A673 (cell line): Measurements from ENCODE around the gene DCLK2. TPM values are rescaled to one million over a fixed set of nuclear protein-coding genes. Genes with fewer than 3 reads are reported as not detected.
A peak's percentile ranks its signal among the peaks of the same experiment; 100 is the strongest.

Experiments used
- BruUV-seq: library from RNA; stranded (reverse); fragments of 400-500 nt; replicated peaks from 2 replicates; lab custom pipeline; 2021; lab: Mats Ljungman, UMichigan
- CTCF ChIA-PET: fragments of 300-600 bp; sonication (Branson Sonifier 250); formaldehyde crosslinking; loops from one replicate; lab custom pipeline; 2022; ENCODE audit warnings: antibody characterized with exemption; lab: Charles Lee
- POLR2A ChIA-PET: fragments of 300-600 bp; sonication (Branson Sonifier 250); formaldehyde crosslinking; loops from one replicate; lab custom pipeline; 2022; ENCODE audit warnings: antibody characterized with exemption; ENCODE audit not compliant: low non-redundant PET; lab: Charles Lee
- DNase-seq: peaks from one replicate; pipeline ENCODE4 v3.0.0-alpha.2; 2015; ENCODE audit warnings: low spot score
- H3K27ac ChIP-seq: fragments of 200-600 bp; sonication (generic); 2 replicates; pipeline ENCODE4 v1.5.1; 2016; ENCODE audit warnings: mixed run types, low read depth, mild to moderate bottlenecking, mixed read lengths, antibody characterized with exemption, low read length; ENCODE audit not compliant: poor library complexity, severe bottlenecking
- H3K27me3 ChIP-seq: fragments of 200-600 bp; sonication (generic); replicated peaks from 2 replicates; pipeline ENCODE4 v1.6.1; 2017; ENCODE audit warnings: mixed run types, low read depth, mild to moderate bottlenecking, mixed read lengths, antibody characterized with exemption, low read length; ENCODE audit not compliant: insufficient read depth, poor library complexity
- H3K36me3 ChIP-seq: fragments of 200-600 bp; sonication (generic); 2 replicates; pipeline ENCODE4 v1.6.1; 2016; ENCODE audit warnings: mixed run types, mild to moderate bottlenecking, mixed read lengths, antibody characterized with exemption, low read length; ENCODE audit not compliant: insufficient read depth, poor library complexity, severe bottlenecking
- H3K4me1 ChIP-seq: fragments of 200-600 bp; sonication (generic); 2 replicates; pipeline ENCODE4 v1.6.1; 2017; ENCODE audit warnings: mixed run types, mild to moderate bottlenecking, mixed read lengths, antibody characterized with exemption, low read length; ENCODE audit not compliant: insufficient read depth, poor library complexity, severe bottlenecking
- H3K4me3 ChIP-seq: fragments of 200-600 bp; sonication (generic); 2 replicates; pipeline ENCODE4 v1.5.1; 2016; ENCODE audit warnings: low read depth, mixed run types, mild to moderate bottlenecking, mixed read lengths, low read length; ENCODE audit not compliant: poor library complexity, severe bottlenecking
- H3K9me3 ChIP-seq: fragments of 200-600 bp; sonication (generic); 2 replicates; pipeline ENCODE4 v1.6.1; 2016; ENCODE audit warnings: mixed run types, low read depth, mild to moderate bottlenecking, mixed read lengths, antibody characterized with exemption, low read length; ENCODE audit not compliant: poor library complexity, severe bottlenecking
- CTCF ChIP-seq: fragments of 300-800, 200-600 bp; sonication (generic); conservative IDR thresholded peaks from 2 replicates; pipeline ENCODE4 v1.5.1; 2017; ENCODE audit warnings: low read depth, mild to moderate bottlenecking, antibody characterized with exemption, low read length, moderate library complexity, mixed read lengths
- EZH2 ChIP-seq: fragments of 200-600 bp; sonication (generic); IDR thresholded peaks from 2 replicates; pipeline ENCODE4 v1.6.1; 2017; ENCODE audit warnings: borderline replicate concordance, low read depth, mild to moderate bottlenecking, mixed read lengths, antibody characterized with exemption, low read length; ENCODE audit not compliant: poor library complexity, severe bottlenecking
- intact Hi-C: fragments of 100-400 bp; cut with micrococcal nuclease; formaldehyde crosslinking; loops from one replicate; pipeline ENCODE4 v1.10.0; 2022; ENCODE audit not compliant: unreplicated experiment
- total RNA-seq: library from RNA; stranded (reverse); gene quantifications from 2 replicates; pipeline ENCODE4 v1.2.3, GENCODE V29; 2021

Gene DCLK2
- total RNA-seq, 1 experiment from 2014 or later = 4.9 TPM

DNA sequence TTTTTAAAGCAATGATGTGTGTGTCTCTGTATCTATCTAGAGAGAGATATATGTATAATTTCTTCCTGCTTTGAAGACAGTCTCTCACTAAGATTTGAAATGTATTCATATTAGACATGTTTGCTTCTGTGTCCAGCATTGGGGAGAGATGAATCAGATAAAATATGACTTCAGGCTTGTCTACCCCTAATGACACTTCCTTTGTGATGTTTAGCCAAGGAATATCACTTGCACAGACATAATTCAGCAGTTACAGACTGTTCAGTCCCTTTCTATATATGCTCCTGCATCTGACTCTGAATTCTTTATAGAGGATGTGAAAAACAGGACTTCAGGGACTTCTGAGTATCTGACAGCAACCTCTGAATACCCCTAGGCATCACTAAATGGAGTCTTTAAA is 158.4 kb downstream of the DCLK2 start:
- DNase-seq = no peak
- POLR2A ChIA-PET = no interaction called here
- H3K4me3 ChIP-seq = no peak overlapping the region

GRCh38 chr4:150237110-150237872 is 159.0 kb downstream of the DCLK2 start:
- H3K27ac ChIP-seq = no peak overlapping the region
- TF ChIP-seq CTCF = no peak
- TF ChIP-seq EZH2 = no peak
- DNase-seq = peak; percentile 51
- no peaks in the 10 kb centered on the region for H3K36me3 ChIP-seq
- BruUV-seq = no TSS peak
- intact Hi-C loops = no loop called here
- POLR2A ChIA-PET = no interaction called here
- CTCF ChIA-PET = no interaction called here
- H3K4me1 ChIP-seq = peaks cover 18% of the 10 kb centered on the region
- H3K9me3 ChIP-seq = no peaks in the 10 kb centered on the region
- no peak overlapping the region for H3K4me3 ChIP-seq
- H3K27me3 ChIP-seq = no peaks in the 10 kb centered on the region

More for the DNA sequence above, 158.4 kb downstream of the DCLK2 start:
- no peaks in the 10 kb centered on the region for H3K36me3 ChIP-seq
- H3K27ac ChIP-seq = no peak overlapping the region
- CTCF ChIA-PET = no interaction called here
- TF ChIP-seq CTCF (no peak), EZH2 (no peak)
- BruUV-seq = no TSS peak
- intact Hi-C loops = no loop called here
- H3K27me3 ChIP-seq = no peaks in the 10 kb centered on the region
- H3K4me1 ChIP-seq = peaks cover 18% of the 10 kb centered on the region
- no peaks in the 10 kb centered on the region for H3K9me3 ChIP-seq

DNA sequence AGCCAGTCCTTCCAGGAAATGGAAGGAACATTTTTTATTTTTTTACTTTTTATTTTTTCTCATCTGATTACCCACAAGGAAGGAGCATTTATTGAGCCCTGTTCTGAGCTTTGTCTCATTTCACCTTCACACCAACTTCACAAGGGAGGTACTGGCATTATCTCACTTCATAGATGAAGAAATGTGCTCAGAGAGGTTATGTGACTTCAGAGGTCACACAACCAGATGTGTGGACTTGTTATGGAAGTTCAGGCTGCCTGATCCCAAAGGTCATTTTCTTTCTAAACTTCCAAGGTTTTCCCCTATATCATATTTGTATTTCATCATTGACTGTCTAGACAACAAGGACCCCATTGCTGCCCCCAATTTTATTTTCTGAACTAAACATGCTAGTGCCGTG is 160.3 kb downstream of the DCLK2 start:
- Histone ChIP-seq H3K27me3 (no peaks in the 10 kb centered on the region), H3K27ac (no peak overlapping the region), H3K9me3 (no peaks in the 10 kb centered on the region), H3K4me3 (no peak overlapping the region), H3K4me1 (peaks cover 18% of the 10 kb centered on the region), H3K36me3 (no peaks in the 10 kb centered on the region)
- no peak for DNase-seq
- ChIA-PET POLR2A (no interaction called here), CTCF (no interaction called here)
- intact Hi-C loops = no loop called here
- BruUV-seq = no TSS peak
- TF ChIP-seq EZH2 (no peak), CTCF (no peak)
